CD8-positive, alpha-beta memory T cell (primary cell): ENCODE measurements around the gene CORO1C. TPM values are rescaled to one million over a fixed set of nuclear protein-coding genes. Genes with fewer than 3 reads are reported as not detected.

ENCODE experiments used
- CTCF ChIA-PET: fragments of 350-600 bp; sonication (Branson Sonifier 250); formaldehyde crosslinking; loops from one replicate; lab custom pipeline; 2021; ENCODE audit warnings: antibody characterized with exemption; lab: Charles Lee
- POLR2A ChIA-PET: fragments of 350-600 bp; sonication (Branson Sonifier 250); formaldehyde crosslinking; loops from one replicate; lab custom pipeline; 2021; ENCODE audit warnings: antibody characterized with exemption; lab: Charles Lee
- DNase-seq, 5 donors: peaks; one replicate each; pipeline versions ENCODE4 v3.0.0 to v3.0.0-alpha.2; 2020 to 2022; ENCODE audit warnings: mixed read lengths in 1 of 5
- H3K27ac ChIP-seq: one replicate; pipeline ENCODE4 v1.7.0; 2013; ENCODE audit warnings: low read depth, mild to moderate bottlenecking, low read length, moderate library complexity
- H3K27me3 ChIP-seq: 2 replicates; pipeline ENCODE4 v1.7.0; 2013; ENCODE audit warnings: low read length, mild to moderate bottlenecking; ENCODE audit not compliant: insufficient read depth, poor library complexity, severe bottlenecking
- H3K36me3 ChIP-seq: 2 replicates; pipeline ENCODE4 v1.7.0; 2013; ENCODE audit warnings: mild to moderate bottlenecking, low read length, moderate library complexity; ENCODE audit not compliant: insufficient read depth
- H3K4me1 ChIP-seq: 2 replicates; pipeline ENCODE4 v1.7.0; 2013; ENCODE audit warnings: mild to moderate bottlenecking, low read length, moderate library complexity; ENCODE audit not compliant: insufficient read depth
- H3K4me3 ChIP-seq: 2 replicates; pipeline ENCODE4 v1.7.0; 2013; ENCODE audit warnings: mild to moderate bottlenecking, low read length
- H3K9me3 ChIP-seq: 2 replicates; pipeline ENCODE4 v1.7.0; 2013; ENCODE audit warnings: mild to moderate bottlenecking, low read length
- H3K27ac Mint-ChIP-seq, 8 donors: one replicate each; pipeline ENCODE4 v1.8.0; 2020 to 2021; ENCODE audit warnings: mixed read lengths in 8 of 8, mild to moderate bottlenecking in 6 of 8, inconsistent platforms in 3 of 8, moderate library complexity in 3 of 8
- H3K27me3 Mint-ChIP-seq, 2 donors: one replicate each; pipeline ENCODE4 v1.8.0; 2020 to 2021; ENCODE audit warnings: mixed read lengths in 2 of 2, mild to moderate bottlenecking in 1 of 2, moderate library complexity in 1 of 2
- H3K36me3 Mint-ChIP-seq, 3 donors: one replicate each; pipeline ENCODE4 v1.8.0; 2020 to 2021; ENCODE audit warnings: mixed read lengths in 3 of 3, inconsistent platforms in 1 of 3, mild to moderate bottlenecking in 1 of 3
- H3K4me1 Mint-ChIP-seq, 3 donors: one replicate each; pipeline ENCODE4 v1.8.0; 2020 to 2021; ENCODE audit warnings: mixed read lengths in 3 of 3, inconsistent platforms in 1 of 3, mild to moderate bottlenecking in 1 of 3
- H3K4me3 Mint-ChIP-seq, 7 donors: one replicate each; pipeline ENCODE4 v1.8.0; 2020 to 2021; ENCODE audit warnings: mixed read lengths in 7 of 7, mild to moderate bottlenecking in 6 of 7, moderate library complexity in 4 of 7, inconsistent platforms in 2 of 7
- H3K9me3 Mint-ChIP-seq, 5 donors: one replicate each; pipeline ENCODE4 v1.8.0; 2020 to 2022; ENCODE audit warnings: mixed read lengths in 5 of 5, mild to moderate bottlenecking in 3 of 5, moderate library complexity in 2 of 5, inconsistent platforms in 1 of 5
- polyA plus RNA-seq: library from polyadenylated mRNA; unstranded; fragments of 300-500 nt; fragmentation: Illumina TruSeq; gene quantifications from one replicate; pipeline ENCODE4 v1.2.3, GENCODE V29; 2021
- total RNA-seq, 2 experiments: library from RNA; stranded (reverse); gene quantifications; one replicate each; pipeline ENCODE4 v1.2.3, GENCODE V29; 2021

The CORO1C gene
- total and polyA plus RNA-seq, 3 experiments from 2014 or later = 10.5 to 49.1 (median 45.8) TPM

DNA sequence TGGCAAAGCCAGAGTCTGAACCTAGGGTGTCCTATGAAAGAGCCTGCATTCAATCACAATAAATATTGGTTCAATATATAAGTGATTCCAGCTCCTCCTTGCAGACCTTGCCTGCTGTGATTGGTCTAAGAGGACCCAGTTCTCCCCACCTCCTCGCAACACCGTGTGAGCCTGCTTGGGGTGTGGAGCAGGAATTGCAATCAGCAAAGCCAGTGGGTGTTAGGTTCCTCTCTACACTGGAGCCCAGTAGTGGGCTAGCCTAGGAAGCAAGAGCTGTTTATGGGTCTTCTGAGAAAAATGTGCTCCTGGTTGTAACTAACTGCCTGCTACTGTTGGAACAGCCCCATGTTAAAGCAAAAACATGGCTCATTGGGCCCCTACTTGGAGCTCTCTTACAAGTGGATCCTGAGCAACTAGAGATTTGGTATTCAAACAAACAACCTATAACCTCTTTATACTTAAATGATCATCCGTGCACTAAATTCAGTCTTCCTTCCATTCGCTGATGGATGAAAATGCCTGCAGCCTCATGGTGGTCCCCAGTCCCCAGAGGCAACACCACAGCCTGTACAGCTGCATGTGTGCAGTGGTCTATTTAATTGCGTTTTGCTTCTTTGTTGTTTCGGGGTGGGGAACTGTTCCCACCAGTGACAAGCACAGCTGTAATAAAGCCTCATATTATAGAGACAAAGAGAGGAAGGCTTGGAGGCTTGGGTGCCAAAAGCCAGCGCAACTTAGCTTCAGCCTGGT lies 93.9 kb downstream of the CORO1C start:
- H3K4me1 Mint-ChIP-seq = peaks cover 27 to 48% (median 46%) of the 10 kb centered on the region in 3 donors
- H3K36me3 Mint-ChIP-seq = peaks cover 0 to 14% (median 0%) of the 10 kb centered on the region in 3 donors
- Histone ChIP-seq H3K4me1 (peaks cover 39% of the 10 kb centered on the region), H3K36me3 (no peaks in the 10 kb centered on the region), H3K4me3 (no peak overlapping the region), H3K27me3 (no peaks in the 10 kb centered on the region), H3K9me3 (no peaks in the 10 kb centered on the region), H3K27ac (no peak overlapping the region)
- ChIA-PET CTCF (interaction anchor here (0.9 to 16.8 kb wide), 5 partner anchors 9 to 73 kb away, joined by 3 to 330 read pairs (median 19); no protein-coding TSS in a partner anchor), POLR2A (interaction anchor here (0.7 to 9.8 kb wide), 2 partner anchors 9 to 19 kb away, joined by 3 to 79 read pairs; no protein-coding TSS in a partner anchor)
- no peak for DNase-seq
- peak overlapping the region in 1 of 7 donors; percentile 82 for H3K4me3 Mint-ChIP-seq
- no peaks in the 10 kb centered on the region for H3K9me3 Mint-ChIP-seq
- H3K27me3 Mint-ChIP-seq = no peaks in the 10 kb centered on the region
- peak overlapping the region in 5 of 8 donors; percentile 37 to 78 (median 51) for H3K27ac Mint-ChIP-seq

DNA sequence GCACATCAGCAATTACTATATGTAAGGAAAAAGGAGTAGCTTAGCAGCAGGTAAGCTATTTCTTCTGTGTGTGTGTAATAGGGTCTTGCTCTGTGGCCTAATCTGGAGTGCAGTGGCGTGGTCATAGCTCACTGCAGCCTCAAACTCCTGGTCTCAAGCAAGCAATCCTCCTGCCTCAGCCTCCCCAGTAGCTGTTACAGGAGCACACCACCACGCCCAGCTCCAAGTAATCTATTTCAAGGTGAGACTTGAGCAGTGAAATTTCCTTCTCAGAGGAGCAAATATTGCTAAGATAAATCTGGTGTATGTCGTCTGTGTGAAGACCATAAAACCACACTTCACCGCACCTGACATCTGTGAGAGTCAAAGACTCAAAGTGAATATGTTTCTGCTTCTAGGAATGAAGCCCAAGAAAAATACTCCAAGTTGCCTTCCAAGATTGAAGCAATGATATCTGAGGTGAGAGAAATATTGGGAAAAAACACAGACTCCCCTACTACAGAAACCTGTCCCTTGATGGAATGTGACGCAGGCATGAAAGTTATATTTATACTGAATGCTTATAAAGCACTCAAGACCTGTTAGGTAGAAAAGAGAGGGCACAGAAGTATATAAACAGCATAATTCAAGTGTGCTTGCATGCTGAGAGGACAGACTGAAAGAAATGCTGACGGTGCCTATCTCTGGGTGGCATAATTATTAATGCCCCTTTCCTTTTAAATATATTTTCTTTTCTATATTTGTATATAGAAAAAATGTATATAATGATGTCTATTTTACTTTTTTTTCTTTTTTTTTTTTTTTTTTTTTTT lies 95.1 kb downstream of the CORO1C start:
- Mint-ChIP-seq H3K27me3 (peaks cover 0 to 4% of the 10 kb centered on the region in 2 donors), H3K4me3 (peak overlapping the region; percentile 91 to 100 (median 98)), H3K9me3 (no peaks in the 10 kb centered on the region), H3K36me3 (peaks cover 6 to 21% (median 6%) of the 10 kb centered on the region in 3 donors), H3K27ac (peak overlapping the region; percentile 92 to 100 (median 99)), H3K4me1 (peaks cover 36 to 56% (median 54%) of the 10 kb centered on the region in 3 donors)
- Histone ChIP-seq H3K27ac (peak overlapping the region; percentile 7), H3K4me1 (peaks cover 43% of the 10 kb centered on the region), H3K27me3 (no peaks in the 10 kb centered on the region), H3K36me3 (no peaks in the 10 kb centered on the region), H3K9me3 (no peaks in the 10 kb centered on the region), H3K4me3 (peak overlapping the region; percentile 87)
- ChIA-PET POLR2A (interaction anchor here (0.5 to 9.8 kb wide), 5 partner anchors 9 to 74 kb away, joined by 3 to 79 read pairs (median 7); partner anchors contain the start of genes ISCU and SART3), CTCF (interaction anchor here (0.5 to 16.8 kb wide), 11 partner anchors 10 to 466 kb away, joined by 3 to 330 read pairs (median 7); partner anchors contain the start of gene ISCU)
- peak in 1 of 5 donors; percentile 49 for DNase-seq

DNA sequence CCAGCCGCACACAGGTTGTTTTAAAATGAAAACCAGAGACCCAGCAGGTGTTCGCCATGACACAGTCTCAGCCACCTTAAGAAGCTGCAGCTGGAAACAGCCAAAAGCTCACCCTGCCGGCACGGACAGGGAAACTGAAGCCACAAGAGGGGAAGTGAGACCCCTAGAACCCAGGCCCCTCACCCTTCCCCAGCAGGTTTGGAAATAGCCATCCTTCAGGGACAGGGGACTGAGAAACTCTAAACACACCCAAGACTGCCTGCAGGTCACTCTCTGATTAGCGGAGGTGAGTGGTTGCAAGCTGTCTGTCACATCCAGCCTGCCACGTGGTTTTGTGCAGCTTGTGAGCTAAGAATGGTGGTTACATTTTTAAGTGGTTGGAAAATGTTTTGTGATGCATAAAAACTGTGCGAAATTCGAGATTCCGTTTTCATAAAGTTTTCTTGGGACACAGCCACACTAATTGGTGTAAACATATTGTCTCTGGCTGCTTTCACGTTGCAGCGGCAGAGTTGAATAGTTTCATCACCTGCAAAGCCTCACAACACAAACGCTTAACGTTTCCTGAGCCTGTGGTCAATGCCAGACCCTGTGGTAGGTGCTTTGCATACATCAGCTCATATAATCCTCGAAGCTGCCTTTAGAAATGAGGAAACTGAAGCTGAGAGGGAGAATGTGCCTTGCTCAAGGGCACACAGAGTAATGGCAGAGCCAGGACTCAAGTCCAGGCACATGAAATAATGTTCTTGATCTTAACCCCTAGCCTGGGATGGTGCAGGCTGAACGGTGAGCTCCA lies 95.9 kb downstream of the CORO1C start:
- Mint-ChIP-seq H3K27me3 (peaks cover 0 to 4% of the 10 kb centered on the region in 2 donors), H3K4me3 (peak overlapping the region; percentile 91 to 100 (median 98)), H3K4me1 (peaks cover 43 to 58% (median 57%) of the 10 kb centered on the region in 3 donors), H3K36me3 (peaks cover 6 to 24% (median 8%) of the 10 kb centered on the region in 3 donors), H3K27ac (peak overlapping the region; percentile 92 to 100 (median 99)), H3K9me3 (no peaks in the 10 kb centered on the region)
- CTCF ChIA-PET = interaction anchor here (0.5 to 16.8 kb wide), 14 partner anchors 10 to 467 kb away, joined by 3 to 330 read pairs (median 4); partner anchors contain the start of gene ISCU
- peak; percentile 42 to 81 (median 72) for DNase-seq
- peaks cover 50% of the 10 kb centered on the region for H3K4me1 ChIP-seq
- H3K9me3 ChIP-seq = no peaks in the 10 kb centered on the region
- POLR2A ChIA-PET = interaction anchor here (0.5 to 9.8 kb wide), 6 partner anchors 9 to 73 kb away, joined by 3 to 79 read pairs (median 6); partner anchors contain the start of genes ISCU and SART3
- no peaks in the 10 kb centered on the region for H3K27me3 ChIP-seq
- H3K4me3 ChIP-seq = peak overlapping the region; percentile 87
- H3K36me3 ChIP-seq = no peaks in the 10 kb centered on the region
- H3K27ac ChIP-seq = peak overlapping the region; percentile 58

DNA sequence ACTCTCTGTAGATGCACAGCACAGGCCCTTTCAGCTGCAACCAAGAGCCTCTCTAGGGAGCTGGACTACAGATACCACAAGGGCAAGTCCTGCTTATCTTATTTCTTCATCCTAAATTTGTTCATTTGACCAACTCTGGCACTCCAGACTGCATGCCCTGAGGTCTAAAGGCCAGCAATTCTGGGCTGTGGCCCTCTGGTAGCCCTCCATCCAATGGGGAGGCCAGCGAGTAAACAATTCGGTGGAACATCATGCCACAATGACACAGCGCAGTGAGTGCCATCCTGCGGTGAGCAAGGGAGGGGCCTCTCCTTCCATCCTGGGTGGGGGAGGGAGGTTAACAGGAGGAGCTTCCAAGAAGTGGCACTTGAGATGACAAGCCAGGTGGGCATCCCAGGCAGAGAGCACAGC lies 97.0 kb downstream of the CORO1C start:
- H3K27me3 Mint-ChIP-seq = peaks cover 0 to 4% of the 10 kb centered on the region in 2 donors
- H3K27ac Mint-ChIP-seq = peak overlapping the region; percentile 92 to 100 (median 99)
- H3K36me3 Mint-ChIP-seq = peaks cover 9 to 32% (median 9%) of the 10 kb centered on the region in 3 donors
- peak in 3 of 5 donors; percentile 46 to 69 (median 50) for DNase-seq
- peak overlapping the region; percentile 87 for H3K4me3 ChIP-seq
- ChIA-PET CTCF (interaction anchor here (0.8 to 16.8 kb wide), 8 partner anchors 12 to 169 kb away, joined by 3 to 330 read pairs (median 9); partner anchors contain the start of gene ISCU), POLR2A (interaction anchor here (0.6 to 9.8 kb wide), 5 partner anchors 12 to 77 kb away, joined by 4 to 79 read pairs (median 6); partner anchors contain the start of genes ISCU and SART3)
- no peaks in the 10 kb centered on the region for H3K27me3 ChIP-seq
- peaks cover 53 to 68% (median 66%) of the 10 kb centered on the region in 3 donors for H3K4me1 Mint-ChIP-seq
- peaks cover 59% of the 10 kb centered on the region for H3K4me1 ChIP-seq
- H3K4me3 Mint-ChIP-seq = peak overlapping the region; percentile 91 to 100 (median 98)
- H3K9me3 ChIP-seq = no peaks in the 10 kb centered on the region
- H3K9me3 Mint-ChIP-seq = no peaks in the 10 kb centered on the region
- H3K36me3 ChIP-seq = no peaks in the 10 kb centered on the region
- H3K27ac ChIP-seq = peak overlapping the region; percentile 92

DNA sequence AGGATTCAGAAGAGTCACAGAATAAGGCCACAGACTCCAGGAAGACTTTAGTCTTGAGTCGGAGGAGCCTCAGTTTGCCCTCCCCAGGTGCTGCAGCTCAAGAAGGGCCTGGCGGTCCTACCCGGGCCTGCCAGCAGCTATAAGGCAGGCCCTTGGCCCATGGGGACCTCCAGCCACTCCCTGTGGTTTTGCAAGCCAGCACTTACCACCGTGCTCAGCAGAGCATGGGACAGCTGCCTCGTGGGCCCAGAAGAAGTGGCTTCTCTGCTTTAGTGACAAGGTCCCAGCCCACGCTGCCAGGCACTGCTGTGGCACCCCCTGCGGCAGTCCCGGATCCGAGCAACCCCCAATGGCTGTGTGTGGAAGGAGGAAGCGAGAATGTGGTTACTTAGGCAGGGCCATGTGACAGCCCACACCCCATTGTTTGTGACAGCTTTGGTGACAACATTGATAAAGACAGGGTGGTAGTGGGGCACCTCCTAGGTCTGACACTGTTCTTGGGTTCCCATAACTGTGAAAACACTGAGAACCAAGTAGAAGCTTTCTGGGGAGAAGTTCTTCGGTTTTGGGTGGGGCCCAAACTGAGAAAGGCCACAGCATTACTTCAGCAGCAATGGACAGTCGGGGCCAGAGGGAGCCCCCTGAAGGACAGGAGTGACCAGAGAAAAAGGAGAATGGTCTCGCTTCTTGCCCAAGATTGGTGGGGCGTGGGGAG lies 97.6 kb downstream of the CORO1C start, which contains the start of gene SELPLG:
TSS of gene SELPLG (minus strand) at position 361 of the 715 bp plus-strand sequence. CDS start 9,587 bp downstream, outside the sequence.
- ChIA-PET CTCF (interaction anchor here (0.8 to 16.8 kb wide), 11 partner anchors 12 to 170 kb away, joined by 3 to 330 read pairs (median 9); partner anchors contain the start of gene ISCU), POLR2A (interaction anchor here (0.6 to 9.8 kb wide), 8 partner anchors 11 to 420 kb away, joined by 3 to 79 read pairs (median 4); partner anchors contain the start of genes ISCU and SART3)
- Mint-ChIP-seq H3K4me3 (peak within 1 kb of the TSS; percentile 91 to 100 (median 98)), H3K4me1 (peaks cover 56 to 75% (median 69%) of the 10 kb centered on the region in 3 donors), H3K36me3 (peaks cover 9 to 36% (median 9%) of the 10 kb centered on the region in 3 donors), H3K27ac (peak within 1 kb of the TSS; percentile 92 to 100 (median 99)), H3K9me3 (no peaks in the 10 kb centered on the region), H3K27me3 (peaks cover 0 to 4% of the 10 kb centered on the region in 2 donors)
- DNase-seq = peak; percentile 80 to 95 (median 95)
- no peaks in the 10 kb centered on the region for H3K27me3 ChIP-seq
- no peaks in the 10 kb centered on the region for H3K9me3 ChIP-seq
- peak within 1 kb of the TSS; percentile 92 for H3K27ac ChIP-seq
- H3K36me3 ChIP-seq = no peaks in the 10 kb centered on the region
- H3K4me1 ChIP-seq = peaks cover 66% of the 10 kb centered on the region
- peak within 1 kb of the TSS; percentile 87 for H3K4me3 ChIP-seq

DNA sequence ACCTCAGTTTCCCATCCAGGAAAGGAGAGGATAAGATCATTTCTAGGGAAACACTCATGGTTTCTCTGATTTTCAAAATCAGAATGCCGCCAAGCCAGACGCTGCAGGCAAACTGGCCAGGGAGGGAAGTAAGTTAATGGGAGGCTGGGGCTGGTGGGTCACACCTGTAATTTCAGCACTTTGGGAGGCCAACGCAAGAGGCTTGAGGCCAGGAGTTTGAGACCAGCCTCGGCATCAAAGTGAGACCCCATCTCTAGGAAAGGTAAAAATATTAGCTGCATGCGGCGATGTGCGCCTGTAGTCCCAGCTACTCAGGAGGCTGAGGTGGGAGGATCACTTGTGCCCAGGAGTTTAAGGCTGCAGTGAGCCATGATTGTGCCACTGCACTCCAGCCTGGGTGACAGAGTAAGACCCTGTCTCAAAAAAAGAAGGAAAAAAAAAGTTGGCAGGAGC lies 98.2 kb downstream of the CORO1C start:
- H3K4me1 Mint-ChIP-seq = peaks cover 62 to 81% (median 75%) of the 10 kb centered on the region in 3 donors
- H3K27ac Mint-ChIP-seq = peak overlapping the region; percentile 92 to 100 (median 99)
- ChIA-PET POLR2A (interaction anchor here (0.6 to 9.8 kb wide), 8 partner anchors 11 to 420 kb away, joined by 3 to 79 read pairs (median 4); partner anchors contain the start of genes ISCU and SART3), CTCF (interaction anchor here (1.1 to 16.8 kb wide), 10 partner anchors 13 to 175 kb away, joined by 3 to 330 read pairs (median 9); partner anchors contain the start of gene ISCU)
- H3K27me3 ChIP-seq = no peaks in the 10 kb centered on the region
- no peaks in the 10 kb centered on the region for H3K9me3 ChIP-seq
- H3K36me3 ChIP-seq = no peaks in the 10 kb centered on the region
- H3K4me1 ChIP-seq = peaks cover 72% of the 10 kb centered on the region
- H3K27me3 Mint-ChIP-seq = peaks cover 0 to 4% of the 10 kb centered on the region in 2 donors
- H3K27ac ChIP-seq = peak overlapping the region; percentile 92
- no peak for DNase-seq
- no peaks in the 10 kb centered on the region for H3K9me3 Mint-ChIP-seq
- peaks cover 9 to 41% (median 12%) of the 10 kb centered on the region in 3 donors for H3K36me3 Mint-ChIP-seq
- peak overlapping the region; percentile 91 to 100 (median 98) for H3K4me3 Mint-ChIP-seq
- peak overlapping the region; percentile 87 for H3K4me3 ChIP-seq
